A673 (cell line): ENCODE data around the gene AGRN.

Experiments
- CTCF ChIP-seq: fragments of 300-800, 200-600 bp; sonication (generic); conservative IDR thresholded peaks from 2 replicates; pipeline ENCODE4 v1.5.1; 2017; ENCODE audit warnings: low read depth, mild to moderate bottlenecking, antibody characterized with exemption, low read length, moderate library complexity, mixed read lengths
- EZH2 ChIP-seq: fragments of 200-600 bp; sonication (generic); IDR thresholded peaks from 2 replicates; pipeline ENCODE4 v1.6.1; 2017; ENCODE audit warnings: borderline replicate concordance, low read depth, mild to moderate bottlenecking, mixed read lengths, antibody characterized with exemption, low read length; ENCODE audit not compliant: poor library complexity, severe bottlenecking

- no peak for TF ChIP-seq CTCF
- no peak for TF ChIP-seq EZH2
Observed at GRCh38 chr1:1080951-1081310, 61.0 kb downstream of the AGRN start.
